HG03558 (cell line): ENCODE results near the gene RNU2-1.
"Not testable (repeated sequence)": the region's sequence is repeated elsewhere in the genome, so short reads cannot be mapped to it uniquely, and the experiment has no call there.

Experiments
- ATAC-seq: cut with Tn5 transposase; IDR thresholded peaks from one replicate; pipeline ENCODE4 v1.9.1; 2021; ENCODE audit warnings: moderate number of reproducible peaks; ENCODE audit not compliant: unreplicated experiment; ENCODE audit errors: extremely low read depth

The RNU2-1 gene

DNA sequence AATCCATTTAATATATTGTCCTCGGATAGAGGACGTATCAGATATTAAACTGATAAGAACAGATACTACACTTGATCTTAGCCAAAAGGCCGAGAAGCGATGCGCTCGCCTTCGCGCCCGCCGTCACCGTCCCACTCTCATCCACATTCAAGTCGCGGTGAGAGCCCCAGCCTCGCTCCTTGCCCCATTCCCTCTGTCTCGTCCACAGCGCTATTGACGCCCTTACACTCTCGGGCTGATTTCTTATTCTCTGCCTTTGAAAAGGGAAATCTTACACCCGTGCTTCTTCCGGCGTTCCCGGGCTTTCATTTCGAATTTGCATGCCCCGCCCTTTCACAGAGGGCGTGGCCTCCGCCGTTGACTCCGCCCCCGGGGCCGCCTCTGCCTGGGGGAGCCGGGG lies at the start of gene RNU2-1:
Gene RNU2-1 (minus strand): TSS at position 101 of the 400 bp plus-strand sequence.
- ATAC-seq: not testable (repeated sequence)

DNA sequence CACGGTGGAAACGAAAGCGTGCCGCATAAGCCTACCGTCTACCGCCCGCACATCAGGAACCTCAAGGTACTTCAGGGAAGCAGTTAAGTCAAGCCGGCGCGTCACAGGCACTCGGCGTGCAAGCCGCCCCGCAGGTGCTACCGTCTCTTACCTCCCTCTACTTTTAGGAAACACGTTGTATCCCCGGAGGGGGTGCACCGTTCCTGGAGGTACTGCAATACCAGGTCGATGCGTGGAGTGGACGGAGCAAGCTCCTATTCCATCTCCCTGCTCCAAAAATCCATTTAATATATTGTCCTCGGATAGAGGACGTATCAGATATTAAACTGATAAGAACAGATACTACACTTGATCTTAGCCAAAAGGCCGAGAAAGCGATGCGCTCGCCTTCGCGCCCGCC lies 39.1 kb upstream of the RNU2-1 start:
- not testable (repeated sequence) for ATAC-seq

DNA sequence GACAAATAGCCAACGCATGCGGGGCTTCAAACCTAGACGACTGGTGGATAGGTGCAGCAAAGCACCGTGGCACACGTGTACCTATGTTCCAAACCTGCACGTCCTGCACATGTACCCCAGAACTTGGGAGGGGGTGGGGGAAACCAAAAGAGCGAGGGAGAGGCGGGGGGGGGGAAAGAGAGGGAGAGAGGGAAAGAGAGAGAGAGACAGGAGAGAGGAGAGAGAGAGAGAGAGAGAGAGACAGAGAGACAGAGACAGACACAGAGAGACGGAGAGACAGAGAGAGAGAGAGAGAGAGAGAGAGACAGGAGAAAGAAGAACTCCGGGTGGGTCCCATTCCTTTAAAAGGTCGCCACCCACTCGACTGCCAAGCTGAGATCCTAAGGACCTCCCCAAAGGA lies 38.7 kb upstream of the RNU2-1 start:
- not testable (repeated sequence) for ATAC-seq

DNA sequence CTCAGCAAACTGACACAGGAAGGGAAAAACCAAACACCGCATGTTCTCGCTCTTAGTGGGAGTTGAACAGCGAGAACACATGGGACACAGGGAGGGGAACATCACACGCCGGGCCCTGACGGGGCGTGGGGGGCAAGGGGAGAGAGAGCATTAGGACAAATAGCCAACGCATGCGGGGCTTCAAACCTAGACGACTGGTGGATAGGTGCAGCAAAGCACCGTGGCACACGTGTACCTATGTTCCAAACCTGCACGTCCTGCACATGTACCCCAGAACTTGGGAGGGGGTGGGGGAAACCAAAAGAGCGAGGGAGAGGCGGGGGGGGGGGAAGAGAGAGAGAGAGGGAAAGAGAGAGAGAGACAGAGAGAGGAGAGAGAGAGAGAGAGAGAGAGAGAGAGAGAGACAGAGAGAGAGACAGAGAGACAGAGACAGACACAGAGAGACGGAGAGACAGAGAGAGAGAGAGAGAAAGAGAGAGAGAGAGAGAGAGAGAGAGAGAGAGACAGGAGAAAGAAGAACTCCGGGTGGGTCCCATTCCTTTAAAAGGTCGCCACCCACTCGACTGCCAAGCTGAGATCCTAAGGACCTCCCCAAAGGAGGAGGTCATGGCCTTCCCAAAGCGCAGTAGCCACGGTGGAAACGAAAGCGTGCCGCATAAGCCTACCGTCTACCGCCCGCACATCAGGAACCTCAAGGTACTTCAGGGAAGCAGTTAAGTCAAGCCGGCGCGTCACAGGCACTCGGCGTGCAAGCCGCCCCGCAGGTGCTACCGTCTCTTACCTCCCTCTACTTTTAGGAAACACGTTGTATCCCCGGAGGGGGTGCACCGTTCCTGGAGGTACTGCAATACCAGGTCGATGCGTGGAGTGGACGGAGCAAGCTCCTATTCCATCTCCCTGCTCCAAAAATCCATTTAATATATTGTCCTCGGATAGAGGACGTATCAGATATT lies 37.1 kb upstream of the RNU2-1 start:
- ATAC-seq: not testable (repeated sequence)

DNA sequence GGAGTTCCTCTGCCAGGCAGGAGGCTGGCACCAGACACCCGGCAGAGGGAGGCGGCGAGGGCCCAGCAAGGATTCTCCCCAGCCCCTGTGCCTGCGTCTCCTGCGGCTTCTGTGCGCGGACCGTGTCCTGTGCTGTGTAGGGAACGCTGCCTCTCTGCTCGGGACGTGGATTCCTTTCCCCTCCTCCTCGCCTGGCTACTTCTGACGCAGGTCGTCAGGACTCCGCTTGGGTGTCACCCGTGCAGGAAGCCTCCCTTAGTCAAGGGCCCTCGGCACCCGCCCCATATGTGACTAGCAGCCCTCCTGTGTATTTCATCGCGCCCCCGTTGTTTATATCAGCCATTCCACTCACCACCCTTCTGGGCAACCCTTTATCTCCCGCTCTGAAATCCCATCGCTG lies 12.7 kb upstream of the RNU2-1 start:
- not testable (repeated sequence) for ATAC-seq

DNA sequence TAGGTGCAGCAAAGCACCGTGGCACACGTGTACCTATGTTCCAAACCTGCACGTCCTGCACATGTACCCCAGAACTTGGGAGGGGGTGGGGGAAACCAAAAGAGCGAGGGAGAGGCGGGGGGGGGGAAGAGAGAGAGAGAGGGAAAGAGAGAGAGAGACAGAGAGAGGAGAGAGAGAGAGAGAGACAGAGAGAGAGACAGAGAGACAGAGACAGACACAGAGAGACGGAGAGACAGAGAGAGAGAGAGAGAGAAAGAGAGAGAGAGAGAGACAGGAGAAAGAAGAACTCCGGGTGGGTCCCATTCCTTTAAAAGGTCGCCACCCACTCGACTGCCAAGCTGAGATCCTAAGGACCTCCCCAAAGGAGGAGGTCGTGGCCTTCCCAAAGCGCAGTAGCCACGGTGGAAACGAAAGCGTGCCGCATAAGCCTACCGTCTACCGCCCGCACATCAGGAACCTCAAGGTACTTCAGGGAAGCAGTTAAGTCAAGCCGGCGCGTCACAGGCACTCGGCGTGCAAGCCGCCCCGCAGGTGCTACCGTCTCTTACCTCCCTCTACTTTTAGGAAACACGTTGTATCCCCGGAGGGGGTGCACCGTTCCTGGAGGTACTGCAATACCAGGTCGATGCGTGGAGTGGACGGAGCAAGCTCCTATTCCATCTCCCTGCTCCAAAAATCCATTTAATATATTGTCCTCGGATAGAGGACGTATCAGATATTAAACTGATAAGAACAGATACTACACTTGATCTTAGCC lies 7.0 kb upstream of the RNU2-1 start:
- ATAC-seq: not testable (repeated sequence)

DNA sequence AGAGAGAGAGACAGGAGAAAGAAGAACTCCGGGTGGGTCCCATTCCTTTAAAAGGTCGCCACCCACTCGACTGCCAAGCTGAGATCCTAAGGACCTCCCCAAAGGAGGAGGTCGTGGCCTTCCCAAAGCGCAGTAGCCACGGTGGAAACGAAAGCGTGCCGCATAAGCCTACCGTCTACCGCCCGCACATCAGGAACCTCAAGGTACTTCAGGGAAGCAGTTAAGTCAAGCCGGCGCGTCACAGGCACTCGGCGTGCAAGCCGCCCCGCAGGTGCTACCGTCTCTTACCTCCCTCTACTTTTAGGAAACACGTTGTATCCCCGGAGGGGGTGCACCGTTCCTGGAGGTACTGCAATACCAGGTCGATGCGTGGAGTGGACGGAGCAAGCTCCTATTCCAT lies 5.8 kb upstream of the RNU2-1 start:
- ATAC-seq: not testable (repeated sequence)

DNA sequence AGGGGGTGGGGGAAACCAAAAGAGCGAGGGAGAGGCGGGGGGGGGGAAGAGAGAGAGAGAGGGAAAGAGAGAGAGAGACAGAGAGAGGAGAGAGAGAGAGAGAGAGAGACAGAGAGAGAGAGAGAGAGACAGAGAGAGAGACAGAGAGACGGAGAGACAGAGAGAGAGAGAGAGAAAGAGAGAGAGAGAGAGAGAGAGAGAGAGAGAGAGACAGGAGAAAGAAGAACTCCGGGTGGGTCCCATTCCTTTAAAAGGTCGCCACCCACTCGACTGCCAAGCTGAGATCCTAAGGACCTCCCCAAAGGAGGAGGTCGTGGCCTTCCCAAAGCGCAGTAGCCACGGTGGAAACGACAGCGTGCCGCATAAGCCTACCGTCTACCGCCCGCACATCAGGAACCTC lies 514 bp downstream of the RNU2-1 start:
- not testable (repeated sequence) for ATAC-seq

DNA sequence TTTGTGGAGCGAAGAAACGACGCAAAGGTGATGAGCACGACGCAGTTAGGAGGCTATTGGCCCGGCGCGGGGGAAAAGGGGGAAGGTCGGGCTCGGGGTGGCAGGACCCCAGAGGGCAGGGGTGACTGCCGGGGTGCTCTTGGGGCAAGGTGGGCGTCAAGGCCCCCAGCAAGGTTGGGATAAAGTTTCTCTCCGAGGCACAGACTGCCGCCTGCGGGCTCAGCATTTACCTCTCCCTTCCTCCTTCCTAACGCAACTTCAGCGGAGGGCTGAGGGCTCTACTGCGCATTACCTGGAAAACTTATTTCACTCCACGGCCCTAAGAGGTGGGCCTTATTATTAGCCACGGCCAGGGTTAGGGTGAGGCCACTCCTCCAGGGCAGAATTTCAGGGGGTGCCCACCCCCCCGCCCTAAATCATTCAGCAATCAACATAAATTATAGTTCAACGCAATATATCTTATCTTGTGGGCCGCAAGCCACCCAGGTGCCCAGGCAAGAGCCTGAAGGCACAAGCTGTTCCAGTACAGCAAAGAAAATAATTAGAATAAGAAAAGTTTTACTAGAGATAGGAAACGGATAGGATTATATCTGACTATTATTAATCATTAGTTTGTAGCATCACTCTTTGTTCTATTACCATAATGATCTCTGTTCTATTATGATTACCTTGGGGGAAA lies 1.6 kb downstream of the RNU2-1 start:
- ATAC-seq: not testable (repeated sequence)

DNA sequence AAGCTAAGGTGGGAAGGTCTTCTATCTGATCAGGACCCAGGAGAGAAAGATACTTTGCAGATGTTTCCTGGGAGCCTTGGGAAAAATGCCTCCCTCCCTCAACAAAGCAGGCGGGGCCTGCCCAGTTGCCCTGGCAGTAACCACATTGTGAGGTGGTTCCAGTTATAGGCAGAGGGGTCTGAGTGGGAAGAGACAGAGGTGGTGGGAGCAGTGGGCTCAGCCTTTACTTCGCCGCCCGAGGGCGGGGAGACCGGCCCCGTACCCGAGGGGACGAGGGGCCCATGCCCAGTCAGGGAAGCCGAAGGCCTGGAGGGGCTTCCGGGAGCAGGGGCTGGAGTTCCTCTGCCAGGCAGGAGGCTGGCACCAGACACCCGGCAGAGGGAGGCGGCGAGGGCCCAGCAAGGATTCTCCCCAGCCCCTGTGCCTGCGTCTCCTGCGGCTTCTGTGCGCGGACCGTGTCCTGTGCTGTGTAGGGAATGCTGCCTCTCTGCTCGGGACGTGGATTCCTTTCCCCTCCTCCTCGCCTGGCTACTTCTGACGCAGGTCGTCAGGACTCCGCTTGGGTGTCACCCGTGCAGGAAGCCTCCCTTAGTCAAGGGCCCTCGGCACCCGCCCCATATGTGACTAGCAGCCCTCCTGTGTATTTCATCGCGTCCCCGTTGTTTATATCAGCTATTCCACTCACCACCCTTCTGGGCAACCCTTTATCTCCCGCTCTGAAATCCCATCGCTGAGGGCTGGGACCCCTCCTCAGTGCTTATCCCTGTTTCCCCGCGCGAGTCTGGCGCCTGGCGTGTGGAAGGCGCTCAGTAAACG lies 2.4 kb downstream of the RNU2-1 start:
- ATAC-seq: not testable (repeated sequence)

DNA sequence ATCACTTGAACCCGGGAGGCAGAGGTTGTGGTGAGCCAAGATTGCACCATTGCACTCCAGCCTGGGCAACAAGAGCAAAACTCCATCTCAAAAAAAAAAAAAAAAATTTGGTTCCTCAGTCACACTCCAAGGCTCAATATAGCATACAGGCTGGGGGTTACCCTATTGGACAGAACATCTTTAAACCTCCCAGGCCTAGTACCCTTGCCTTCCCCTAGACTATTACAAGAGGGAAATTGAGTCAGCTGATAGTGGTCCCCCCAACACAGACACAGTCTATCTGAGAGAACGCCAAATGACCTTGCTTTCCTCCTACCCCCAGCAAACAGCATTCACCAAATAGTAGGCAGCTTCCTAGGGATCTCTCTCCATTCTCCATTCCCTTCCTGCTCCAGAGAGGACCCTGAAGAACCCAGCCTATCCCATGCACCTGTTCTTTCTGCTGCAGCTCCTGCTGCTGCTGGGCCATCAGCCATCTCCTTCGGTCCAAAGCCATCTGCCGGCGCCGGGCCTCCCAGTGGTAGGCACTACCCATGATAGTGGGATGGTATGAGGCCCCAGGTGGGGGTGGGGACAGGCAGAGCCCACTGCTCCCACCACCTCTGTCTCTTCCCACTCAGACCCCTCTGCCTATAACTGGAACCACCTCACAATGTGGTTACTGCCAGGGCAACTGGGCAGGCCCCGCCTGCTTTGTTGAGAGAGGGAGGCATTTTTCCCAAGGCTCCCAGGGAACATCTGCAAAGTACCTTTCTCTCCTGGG lies 5.6 kb downstream of the RNU2-1 start, which contains the start of gene CCDC200:
Gene CCDC200 (minus strand): TSS at position 604 of the 763 bp plus-strand sequence. CDS start 69 bp downstream, at position 535.
- not testable (repeated sequence) for ATAC-seq

DNA sequence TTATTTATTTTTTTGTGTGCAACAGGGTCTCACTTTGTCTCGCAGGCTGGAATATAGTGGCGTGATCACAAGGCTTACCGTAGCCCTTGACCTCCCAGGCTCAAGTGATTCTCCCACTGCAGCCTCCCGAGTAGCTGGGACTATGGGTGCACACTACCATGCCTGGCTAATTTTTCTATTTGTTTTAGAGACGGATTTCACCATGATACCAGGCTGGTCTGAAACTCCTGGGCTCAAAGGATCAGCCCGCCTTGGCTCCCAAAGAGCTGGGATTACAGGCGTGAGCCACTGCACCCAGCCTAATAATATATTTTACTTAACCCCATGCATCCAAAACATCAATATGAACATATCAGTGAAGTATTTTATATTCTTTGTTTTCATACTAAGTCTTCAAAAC lies 7.4 kb downstream of the RNU2-1 start:
- ATAC-seq: no peak

DNA sequence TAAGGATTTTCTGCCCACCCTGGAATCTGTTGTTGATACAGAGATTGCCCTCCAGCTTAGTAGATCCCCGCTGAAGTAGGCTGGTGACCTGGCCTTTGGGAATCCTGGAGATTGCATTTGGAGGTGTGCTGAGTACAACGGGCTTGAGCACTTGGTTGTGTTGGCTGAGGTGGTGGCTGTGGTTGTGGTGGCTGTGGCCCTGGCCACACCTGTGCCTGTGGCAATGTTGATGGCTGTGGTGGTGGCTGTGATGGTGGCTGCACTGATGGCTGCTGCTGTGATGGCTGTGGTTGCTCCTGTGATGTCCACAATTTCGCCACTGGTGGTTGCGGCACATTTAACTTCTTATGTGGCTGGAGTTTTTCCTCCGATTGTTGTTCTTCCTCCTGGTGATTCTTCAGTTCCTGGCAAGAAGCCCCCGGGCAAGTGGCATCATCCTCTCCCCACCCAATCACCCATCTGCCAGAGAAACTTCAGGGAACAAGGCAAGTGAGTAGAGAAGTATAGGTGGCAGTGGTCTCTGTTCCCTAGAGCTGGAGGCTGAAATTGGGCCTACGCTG lies 9.6 kb downstream of the RNU2-1 start:
- no peak for ATAC-seq

DNA sequence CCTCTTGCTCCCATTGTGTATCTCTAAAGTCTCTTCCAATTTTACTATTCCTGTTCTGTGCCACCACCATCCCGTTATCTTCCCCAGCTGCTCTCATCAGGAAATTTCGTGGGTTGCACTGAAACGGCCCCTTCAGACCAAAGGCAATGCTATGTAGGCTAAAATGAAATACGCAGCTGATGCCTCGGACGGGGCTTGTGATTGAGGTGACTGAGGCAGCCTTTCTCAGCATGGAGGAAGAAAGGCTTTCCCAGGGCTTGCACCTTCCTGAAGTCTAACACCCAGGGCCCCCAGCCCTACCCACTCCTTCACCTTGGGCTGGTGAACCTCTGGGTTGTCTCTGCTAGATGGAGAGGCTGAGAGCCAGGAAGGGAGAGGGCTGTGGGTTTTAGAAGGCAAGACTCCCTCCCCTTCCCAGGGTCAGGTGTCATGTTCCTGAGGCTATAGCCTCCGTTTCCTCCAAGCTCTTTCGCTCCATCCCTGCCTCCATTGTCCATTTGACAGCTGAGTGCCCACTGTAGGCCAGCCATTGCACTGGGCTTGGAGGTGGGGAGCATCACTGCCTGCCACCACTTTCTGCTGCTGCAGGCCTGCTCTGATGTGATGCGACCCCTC lies 13.2 kb downstream of the RNU2-1 start:
- ATAC-seq: no peak

DNA sequence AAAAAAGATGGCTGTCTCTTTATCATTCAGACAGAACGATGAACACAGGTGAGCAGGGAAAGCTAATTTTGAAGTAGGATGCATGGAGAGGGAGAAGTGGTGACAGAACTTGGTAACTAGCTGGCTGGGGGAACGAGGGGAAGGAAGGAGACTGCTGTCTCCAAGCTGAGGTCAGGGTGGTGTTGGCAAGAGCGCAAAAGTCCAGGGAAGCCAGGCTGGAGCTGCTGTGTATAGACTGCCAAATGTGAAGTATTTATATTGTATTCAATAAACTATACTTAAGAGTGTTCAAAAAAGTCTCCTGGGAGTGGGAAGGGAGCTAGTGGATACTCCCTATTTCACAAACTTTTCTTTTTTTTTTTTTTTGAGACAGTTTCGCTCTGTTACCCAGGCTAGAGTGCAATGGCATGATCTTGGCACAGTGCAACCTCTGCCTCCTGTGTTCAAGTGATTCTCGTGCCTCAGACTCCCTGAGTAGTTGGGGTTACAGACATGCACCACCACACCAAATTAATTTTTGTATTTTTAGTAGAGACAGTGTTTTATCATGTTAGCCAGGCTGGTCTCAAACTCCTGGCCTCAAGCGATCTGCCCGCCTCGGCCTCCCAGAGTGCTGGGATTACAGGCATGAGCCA lies 13.9 kb downstream of the RNU2-1 start:
- no peak for ATAC-seq

DNA sequence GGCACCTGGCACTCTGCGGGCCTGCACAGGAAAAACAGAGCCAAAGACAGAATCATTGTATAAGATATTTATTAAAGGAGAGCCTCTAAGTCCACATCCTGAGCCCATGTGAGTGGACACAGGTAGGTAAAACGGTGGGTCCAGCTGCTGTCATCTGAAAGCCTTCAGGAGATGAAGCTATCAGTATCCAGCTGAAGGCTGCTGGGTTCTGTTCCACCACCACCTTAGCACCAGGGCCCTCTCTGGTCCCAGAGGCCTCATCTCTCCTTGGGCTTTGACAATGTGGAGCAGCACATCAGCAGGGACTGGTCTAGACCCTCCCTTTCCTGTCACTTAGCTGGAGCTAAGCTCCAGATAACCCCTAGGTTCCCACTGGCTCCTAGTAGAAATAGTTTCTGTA lies 14.8 kb downstream of the RNU2-1 start:
- no peak for ATAC-seq

DNA sequence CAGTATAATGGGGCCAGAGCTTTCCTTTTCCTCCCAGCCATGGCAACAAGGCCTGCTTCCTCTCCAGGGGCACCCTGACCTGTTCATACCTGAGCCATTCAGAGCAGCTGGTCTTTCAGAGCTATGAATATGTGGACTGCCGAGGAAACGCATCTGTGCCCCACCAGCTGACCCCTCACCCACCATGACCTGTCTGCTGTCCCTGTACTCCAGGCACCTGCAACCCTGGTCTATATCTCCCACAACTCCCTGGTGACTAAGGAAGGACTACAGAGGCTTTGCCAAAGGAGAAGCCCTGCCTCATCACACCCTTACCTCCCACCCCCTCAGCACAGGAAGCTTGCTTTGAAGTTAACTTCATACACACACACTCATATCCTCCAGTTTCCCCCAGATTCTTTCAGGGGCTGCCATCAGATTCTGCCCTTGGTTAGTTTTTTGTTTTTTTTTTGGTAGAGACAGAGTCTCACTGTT lies 16.1 kb downstream of the RNU2-1 start:
- no peak for ATAC-seq
